ENCODE data around the gene TNFRSF18. TPM values are rescaled to one million over a fixed set of nuclear protein-coding genes. Genes with fewer than 3 reads are reported as not detected.

TNFRSF18 gene
- total and polyA plus RNA-seq, 2 donors (not counting 1 experiment from before 2014, with no cell fraction given), result 10.1 to 33.5 TPM

DNA sequence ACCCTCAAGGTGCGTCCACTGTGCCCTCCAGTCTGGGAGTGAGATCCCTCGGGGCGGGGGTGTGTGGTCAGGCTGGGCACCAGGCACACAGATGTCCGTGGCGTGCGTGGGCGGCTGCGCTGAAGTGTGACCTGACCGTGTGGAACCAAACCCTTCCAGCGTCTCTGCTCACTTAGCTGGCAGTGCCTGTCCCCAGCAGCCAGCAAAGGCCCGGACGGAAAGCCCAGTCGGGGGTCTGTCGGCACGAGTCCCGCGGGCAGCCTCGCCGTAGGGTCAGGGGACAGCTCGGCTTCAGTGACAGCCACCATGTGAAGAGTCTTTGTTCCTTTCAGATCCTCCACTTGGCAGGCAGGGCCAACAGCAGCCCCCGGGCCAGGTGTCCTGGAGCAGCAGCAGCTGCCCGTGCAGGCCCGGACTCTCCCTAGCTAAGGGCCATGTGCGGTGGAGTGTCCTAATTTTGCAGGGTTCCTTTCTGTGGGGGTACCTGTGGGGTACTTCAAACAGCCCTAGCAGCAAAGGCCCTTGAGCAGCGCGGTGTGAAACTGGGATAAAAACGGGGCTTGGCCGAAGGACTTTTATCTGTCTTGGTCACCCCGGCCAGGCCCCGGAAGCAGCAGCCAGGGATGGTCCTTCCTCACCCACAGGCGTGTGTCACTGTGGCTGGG is 21.2 kb downstream of the TNFRSF18 start:
- 81% methylated on average over 29 of the region's 31 CpGs for WGBS (ENCODE audit: insufficient coverage)
- H3K9me3 Mint-ChIP-seq (ENCODE audit: insufficient read depth), result no peaks in the 10 kb centered on the region
- intact Hi-C loops (cut with micrococcal nuclease), result no loop called here

More for the DNA sequence above, 21.2 kb downstream of the TNFRSF18 start:
- H3K4me3 Mint-ChIP-seq, result no peak overlapping the region
- no peaks in the 10 kb centered on the region for H3K36me3 ChIP-seq (replicated peaks in 1 of 2; ENCODE audit: control extremely low read depth in 1 of 2, control insufficient read depth in 1 of 2, extremely low read depth in 1 of 2, insufficient read depth in 2 of 2, low read length in 1 of 2)
- H3K27me3 Mint-ChIP-seq, result peaks cover 14% of the 10 kb centered on the region
- ChIA-PET POLR2A (no interaction called here), CTCF (no interaction called here)
- no peak overlapping the region for H3K27ac ChIP-seq (ENCODE audit: low read length in 2 of 2)
- no peak overlapping the region for H3K4me2 ChIP-seq (replicated peaks; ENCODE audit: low read depth, low read length, poor library complexity, severe bottlenecking)
- no peak for TF ChIP-seq EZH2 (IDR thresholded peaks at IDR 0.05; ENCODE audit: borderline replicate concordance, insufficient read depth, low read depth, low read length, poor library complexity, severe bottlenecking)
- TF ChIP-seq, protein P1, sequence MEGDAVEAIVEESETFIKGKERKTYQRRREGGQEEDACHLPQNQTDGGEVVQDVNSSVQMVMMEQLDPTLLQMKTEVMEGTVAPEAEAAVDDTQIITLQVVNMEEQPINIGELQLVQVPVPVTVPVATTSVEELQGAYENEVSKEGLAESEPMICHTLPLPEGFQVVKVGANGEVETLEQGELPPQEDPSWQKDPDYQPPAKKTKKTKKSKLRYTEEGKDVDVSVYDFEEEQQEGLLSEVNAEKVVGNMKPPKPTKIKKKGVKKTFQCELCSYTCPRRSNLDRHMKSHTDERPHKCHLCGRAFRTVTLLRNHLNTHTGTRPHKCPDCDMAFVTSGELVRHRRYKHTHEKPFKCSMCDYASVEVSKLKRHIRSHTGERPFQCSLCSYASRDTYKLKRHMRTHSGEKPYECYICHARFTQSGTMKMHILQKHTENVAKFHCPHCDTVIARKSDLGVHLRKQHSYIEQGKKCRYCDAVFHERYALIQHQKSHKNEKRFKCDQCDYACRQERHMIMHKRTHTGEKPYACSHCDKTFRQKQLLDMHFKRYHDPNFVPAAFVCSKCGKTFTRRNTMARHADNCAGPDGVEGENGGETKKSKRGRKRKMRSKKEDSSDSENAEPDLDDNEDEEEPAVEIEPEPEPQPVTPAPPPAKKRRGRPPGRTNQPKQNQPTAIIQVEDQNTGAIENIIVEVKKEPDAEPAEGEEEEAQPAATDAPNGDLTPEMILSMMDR (IDR thresholded peaks at IDR 0.05), result no peak
- no peak overlapping the region for H3K9ac ChIP-seq (ENCODE audit: low read length)
- no peak overlapping the region for H3K4me3 ChIP-seq (ENCODE audit: control extremely low read depth in 1 of 5, extremely low read depth in 1 of 5, insufficient read depth in 1 of 5, low read depth in 2 of 5, low read length in 4 of 5)
- DNase-seq (no peak), ATAC-seq (ENCODE audit: low read depth) (no peak)
- no peak overlapping the region for H3K27ac Mint-ChIP-seq
- no peaks in the 10 kb centered on the region for H4K20me1 ChIP-seq (ENCODE audit: control insufficient read depth, insufficient read depth, low read length, poor library complexity, severe bottlenecking)
- H2AFZ ChIP-seq (ENCODE audit: insufficient read depth, low read depth, low read length, poor library complexity, severe bottlenecking), result no peak overlapping the region
- H3K9me3 ChIP-seq (ENCODE audit: control extremely low read depth in 1 of 3, control insufficient read depth in 2 of 3, insufficient read depth in 1 of 3, low read length in 2 of 3), result peaks cover 0 to 3% (median 0%) of the 10 kb centered on the region in 3 donors
- peaks cover 0 to 6% of the 10 kb centered on the region in 2 donors for H3K4me1 ChIP-seq (ENCODE audit: control insufficient read depth in 2 of 2, insufficient read depth in 2 of 2, low read length in 2 of 2)
- peaks cover 0 to 19% (median 8%) of the 10 kb centered on the region in 4 experiments for H3K27me3 ChIP-seq (replicated peaks in 1 of 4; ENCODE audit: control extremely low read depth in 1 of 4, control insufficient read depth in 3 of 4, insufficient read depth in 4 of 4, low read length in 3 of 4)
- H3K79me2 ChIP-seq (ENCODE audit: control insufficient read depth, insufficient read depth, low read length), result no peaks in the 10 kb centered on the region
- H3K4me1 Mint-ChIP-seq, result peaks cover 17% of the 10 kb centered on the region
